ENCODE data around the gene OSBPL6. TPM values are rescaled to one million over a fixed set of nuclear protein-coding genes. Genes with fewer than 3 reads are reported as not detected.

Gene OSBPL6
- total and polyA plus RNA-seq, 10 of the 15 experiments (the other 5 are each of a cell fraction or from before 2014, with no cell fraction given), result 0.01 to 0.08 (median 0.03) TPM; not detected in 5

GRCh38 chr2:178247250-178247649 is 52.9 kb downstream of the OSBPL6 start:
- in situ Hi-C loops (cut with MboI), result no loop called here
- H3K27me3 ChIP-seq (replicated peaks in 1 of 2; ENCODE audit: control insufficient read depth in 2 of 2, insufficient read depth in 2 of 2, low read length in 1 of 2), result no peaks in the 10 kb centered on the region
- CTCF ChIA-PET, result interaction anchor here (1.1 kb wide), 1 partner anchor 11 kb away, joined by 3 read pairs; no protein-coding TSS in a partner anchor
- SMC1A ChIA-PET (ENCODE audit: uncharacterized antibody, unreplicated experiment), result no interaction called here
- H3K9me3 ChIP-seq (replicated peaks; ENCODE audit: control insufficient read depth, insufficient read depth, low read length), result no peaks in the 10 kb centered on the region
- ATAC-seq (no peak), FAIRE-seq (no peak), DNase-seq (ENCODE audit: low read depth, low spot score) (no peak)
- no peak overlapping the region for H3K4me3 ChIP-seq
- H2AFZ ChIP-seq (ENCODE audit: control insufficient read depth, low read depth, low read length), result no peak overlapping the region
- RAD21 ChIA-PET (ENCODE audit: unreplicated experiment), result no interaction called here
- H3K9ac ChIP-seq (ENCODE audit: control insufficient read depth, insufficient read depth, low read length), result no peak overlapping the region
- no peaks in the 10 kb centered on the region for H3K36me3 ChIP-seq (ENCODE audit: control insufficient read depth in 2 of 2, insufficient read depth in 2 of 2, low read length in 1 of 2)
- BruUV-seq (replicated peaks), result no TSS peak
- no peak overlapping the region for H3K27ac ChIP-seq (ENCODE audit: control insufficient read depth, insufficient read depth)
- no peaks in the 10 kb centered on the region for H3K4me1 ChIP-seq (ENCODE audit: control insufficient read depth, insufficient read depth, low read length)
- TF ChIP-seq SKIL (IDR thresholded peaks at IDR 0.05; ENCODE audit: low read depth, poor library complexity, severe bottlenecking) (no peak), FOXK2 (IDR thresholded peaks at IDR 0.05) (no peak), ZNF274 (IDR thresholded peaks at IDR 0.05; ENCODE audit: insufficient read depth, insufficient read length) (no peak), IKZF2 (IDR thresholded peaks at IDR 0.05) (no peak), HDAC6 (IDR thresholded peaks at IDR 0.05; ENCODE audit: unreplicated experiment) (no peak), ZZZ3 (IDR thresholded peaks at IDR 0.05; ENCODE audit: control insufficient read depth, insufficient read length, low read depth) (no peak), EZH2 (IDR thresholded peaks at IDR 0.05; ENCODE audit: borderline replicate concordance, control insufficient read depth, low read depth, low read length) (no peak), STAT1 (conservative IDR thresholded peaks at IDR 0.05) (no peak)
- TF ChIP-seq, protein P1, sequence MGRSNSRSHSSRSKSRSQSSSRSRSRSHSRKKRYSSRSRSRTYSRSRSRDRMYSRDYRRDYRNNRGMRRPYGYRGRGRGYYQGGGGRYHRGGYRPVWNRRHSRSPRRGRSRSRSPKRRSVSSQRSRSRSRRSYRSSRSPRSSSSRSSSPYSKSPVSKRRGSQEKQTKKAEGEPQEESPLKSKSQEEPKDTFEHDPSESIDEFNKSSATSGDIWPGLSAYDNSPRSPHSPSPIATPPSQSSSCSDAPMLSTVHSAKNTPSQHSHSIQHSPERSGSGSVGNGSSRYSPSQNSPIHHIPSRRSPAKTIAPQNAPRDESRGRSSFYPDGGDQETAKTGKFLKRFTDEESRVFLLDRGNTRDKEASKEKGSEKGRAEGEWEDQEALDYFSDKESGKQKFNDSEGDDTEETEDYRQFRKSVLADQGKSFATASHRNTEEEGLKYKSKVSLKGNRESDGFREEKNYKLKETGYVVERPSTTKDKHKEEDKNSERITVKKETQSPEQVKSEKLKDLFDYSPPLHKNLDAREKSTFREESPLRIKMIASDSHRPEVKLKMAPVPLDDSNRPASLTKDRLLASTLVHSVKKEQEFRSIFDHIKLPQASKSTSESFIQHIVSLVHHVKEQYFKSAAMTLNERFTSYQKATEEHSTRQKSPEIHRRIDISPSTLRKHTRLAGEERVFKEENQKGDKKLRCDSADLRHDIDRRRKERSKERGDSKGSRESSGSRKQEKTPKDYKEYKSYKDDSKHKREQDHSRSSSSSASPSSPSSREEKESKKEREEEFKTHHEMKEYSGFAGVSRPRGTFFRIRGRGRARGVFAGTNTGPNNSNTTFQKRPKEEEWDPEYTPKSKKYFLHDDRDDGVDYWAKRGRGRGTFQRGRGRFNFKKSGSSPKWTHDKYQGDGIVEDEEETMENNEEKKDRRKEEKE (IDR thresholded peaks at IDR 0.05), result no peak
- H3K4me2 ChIP-seq (ENCODE audit: control insufficient read depth, insufficient read depth), result no peak overlapping the region
- POLR2A ChIA-PET, result interaction anchor here (1.4 kb wide), 1 partner anchor 135 kb away, joined by 3 read pairs; the partner anchor contains the start of gene RBM45
- no peaks in the 10 kb centered on the region for H4K20me1 ChIP-seq (ENCODE audit: control insufficient read depth, insufficient read depth)
- WGBS (ENCODE audit: insufficient coverage, insufficient replicate concordance, low lambda C conversion rate, missing lambda C conversion rate), result 0% methylated on average over 1 of the region's 1 CpG
- no peaks in the 10 kb centered on the region for H3K79me2 ChIP-seq (ENCODE audit: control insufficient read depth, insufficient read depth, low read length)
- intact Hi-C loops (cut with micrococcal nuclease; ENCODE audit: unreplicated experiment), result no loop called here
